Stomach (tissue), 9 donors: ENCODE data around the gene CAB39L. TPM values are rescaled to one million over a fixed set of nuclear protein-coding genes. Genes with fewer than 3 reads are reported as not detected.

Experiments used
- DNase-seq, 2 donors: peaks; one replicate each; pipeline versions ENCODE4 v3.0.0 to v3.0.0-alpha.2; 2013 to 2019
- H3K27ac ChIP-seq, 5 donors: fragments of 200-600 bp in 4 of 5; sonication (generic) in 4 of 5; one replicate each; pipeline ENCODE4 v1.5.1; 2013 to 2019; ENCODE audit warnings: mild to moderate bottlenecking in 1 of 5, moderate library complexity in 1 of 5
- H3K27me3 ChIP-seq, 3 donors: fragments of 200-600 bp; sonication (generic); one replicate each; pipeline ENCODE4 v1.5.1; 2017 to 2019; ENCODE audit warnings: mixed run types in 1 of 3
- H3K36me3 ChIP-seq, 4 donors: fragments of 200-600 bp; sonication (generic); 1 replicate in 3 of 4; 2 replicates in 1 of 4; pipeline ENCODE4 v1.5.1; 2016 to 2019
- H3K4me1 ChIP-seq, 4 donors: fragments of 200-600 bp; sonication (generic); one replicate each; pipeline ENCODE4 v1.5.1; 2016 to 2019
- H3K4me3 ChIP-seq, 4 donors: fragments of 200-600 bp; sonication (generic) in 3 of 4; one replicate each; pipeline ENCODE4 v1.5.1; 2016 to 2019; ENCODE audit warnings: mild to moderate bottlenecking in 1 of 4
- H3K9me3 ChIP-seq, 4 donors: fragments of 200-600 bp; sonication (generic); one replicate each; pipeline ENCODE4 v1.5.1; 2016 to 2019
- EP300 ChIP-seq: sonication (generic); formaldehyde crosslinking; IDR thresholded peaks from one replicate; pipeline ENCODE4 v1.6.1; 2017; ENCODE audit warnings: antibody characterized with exemption
- POLR2A ChIP-seq, 4 donors: fragments of 450-650 bp; IDR thresholded peaks; one replicate each; pipeline ENCODE4 v1.6.1; 2016; ENCODE audit warnings: antibody characterized with exemption in 4 of 4, control low read depth in 2 of 4, mild to moderate bottlenecking in 1 of 4, moderate library complexity in 1 of 4
- POLR2AphosphoS5 ChIP-seq, 3 donors: sonication (generic); formaldehyde crosslinking; IDR thresholded peaks; one replicate each; pipeline ENCODE4 v1.6.1; 2016; ENCODE audit warnings: antibody characterized with exemption in 3 of 3
- WGBS, 5 donors: extraction: QIAGEN DNeasy Blood & Tissue Kit in 3 of 5; methylation state at CpG; one replicate each; pipeline versions ENCODE4 v1.1.5 to v1.1.7; 2013 to 2018; 5-methylcytosine and 5-hydroxymethylcytosine counted together
- intact Hi-C: fragments of 100-400 bp; cut with DNase I; formaldehyde crosslinking; loops from one replicate; pipeline ENCODE4 v1.15.1; 2023; ENCODE audit warnings: low total_unique reads
- polyA plus RNA-seq, 3 donors: library from polyadenylated mRNA; stranded (reverse); fragments of 200-250 nt; gene quantifications; one replicate each; pipeline ENCODE4 v1.2.3, GENCODE V29; 2013
- total RNA-seq, 5 donors: library from RNA; depleted of rRNA; stranded (reverse); fragments of >200 nt; gene quantifications; one replicate each; pipeline versions ENCODE4 v1.1.0 to v1.2.3, GENCODE V29; 2014 to 2016
- TF ChIP-seq, protein P1 (sequence below), 7 experiments: fragments of 450-650 bp in 4 of 7; fragments of 200-600 bp in 3 of 7; sonication (generic) in 3 of 7; IDR thresholded peaks; one replicate each; pipeline ENCODE4 v1.5.1; 2016 to 2019; ENCODE audit warnings: antibody characterized with exemption in 7 of 7, control low read depth in 2 of 7, mild to moderate bottlenecking in 1 of 7
- donor health status: healthy with polysubstance abuse.
- donor health status: Bipolar disorder and iron deficiency.
- donor health status: healthy.

Gene CAB39L
- total and polyA plus RNA-seq, 8 donors: 11.4 to 61.6 (median 33.0) TPM

DNA sequence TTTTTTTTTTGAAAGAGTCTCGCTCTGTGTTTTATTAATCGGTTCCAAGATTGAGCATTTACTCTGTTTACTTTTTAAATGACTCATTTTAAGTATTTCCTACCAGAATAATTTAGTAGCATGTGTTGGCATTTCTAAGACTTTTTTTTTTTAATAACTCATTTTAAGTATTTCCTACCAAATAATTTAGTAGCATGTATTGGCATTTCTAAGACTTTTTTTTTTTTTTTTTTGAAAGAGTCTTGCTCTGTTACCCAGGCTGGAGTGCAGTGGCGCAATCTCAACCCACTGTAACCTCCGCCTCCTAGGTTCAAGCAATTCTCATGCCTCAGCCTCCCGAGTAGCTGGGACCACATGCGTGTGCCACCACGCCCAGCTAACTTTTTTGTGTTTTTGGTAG lies 13.4 kb upstream of the CAB39L start:
- peaks cover 4 to 25% (median 10%) of the 10 kb centered on the region in 4 donors for H3K4me1 ChIP-seq
- DNase-seq: no peak
- H3K9me3 ChIP-seq: no peaks in the 10 kb centered on the region
- peaks cover 14 to 18% (median 17%) of the 10 kb centered on the region in 4 donors for H3K36me3 ChIP-seq
- intact Hi-C loops: no loop called here
- WGBS, 5 donors: 75 to 84% (median 79%) methylated on average over 7 of the region's 7 CpGs
- no peaks in the 10 kb centered on the region for H3K27me3 ChIP-seq
- no peak overlapping the region for H3K27ac ChIP-seq
- H3K4me3 ChIP-seq: no peak overlapping the region
- TF ChIP-seq POLR2AphosphoS5 (IDR thresholded peaks at IDR 0.05): no peak
- TF ChIP-seq POLR2A (IDR thresholded peaks at IDR 0.05): no peak

DNA sequence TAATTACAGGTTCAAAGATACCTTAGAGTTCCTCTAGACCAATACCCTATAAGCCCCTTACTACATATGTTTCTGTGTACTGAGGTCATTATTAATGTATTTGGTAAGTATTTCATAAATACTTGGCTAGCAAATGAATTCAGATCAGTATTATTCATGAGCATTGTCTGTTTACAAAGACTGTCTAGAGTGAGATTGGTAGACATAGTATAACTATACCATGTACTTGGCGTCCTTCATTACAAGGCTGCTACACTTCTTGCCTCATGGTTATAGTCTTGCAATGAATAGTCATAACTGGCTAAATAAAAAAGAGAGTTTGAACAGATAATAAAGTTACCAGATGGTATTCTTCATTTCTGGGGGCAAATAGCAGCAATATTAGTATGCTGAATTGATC lies 12.3 kb upstream of the CAB39L start:
- Histone ChIP-seq H3K27me3 (no peaks in the 10 kb centered on the region), H3K4me3 (no peak overlapping the region), H3K9me3 (no peaks in the 10 kb centered on the region), H3K27ac (no peak overlapping the region), H3K4me1 (peaks cover 4 to 25% (median 10%) of the 10 kb centered on the region in 4 donors), H3K36me3 (peaks cover 4 to 8% (median 6%) of the 10 kb centered on the region in 4 donors)
- TF ChIP-seq EP300: no peak
- TF ChIP-seq, protein P1, sequence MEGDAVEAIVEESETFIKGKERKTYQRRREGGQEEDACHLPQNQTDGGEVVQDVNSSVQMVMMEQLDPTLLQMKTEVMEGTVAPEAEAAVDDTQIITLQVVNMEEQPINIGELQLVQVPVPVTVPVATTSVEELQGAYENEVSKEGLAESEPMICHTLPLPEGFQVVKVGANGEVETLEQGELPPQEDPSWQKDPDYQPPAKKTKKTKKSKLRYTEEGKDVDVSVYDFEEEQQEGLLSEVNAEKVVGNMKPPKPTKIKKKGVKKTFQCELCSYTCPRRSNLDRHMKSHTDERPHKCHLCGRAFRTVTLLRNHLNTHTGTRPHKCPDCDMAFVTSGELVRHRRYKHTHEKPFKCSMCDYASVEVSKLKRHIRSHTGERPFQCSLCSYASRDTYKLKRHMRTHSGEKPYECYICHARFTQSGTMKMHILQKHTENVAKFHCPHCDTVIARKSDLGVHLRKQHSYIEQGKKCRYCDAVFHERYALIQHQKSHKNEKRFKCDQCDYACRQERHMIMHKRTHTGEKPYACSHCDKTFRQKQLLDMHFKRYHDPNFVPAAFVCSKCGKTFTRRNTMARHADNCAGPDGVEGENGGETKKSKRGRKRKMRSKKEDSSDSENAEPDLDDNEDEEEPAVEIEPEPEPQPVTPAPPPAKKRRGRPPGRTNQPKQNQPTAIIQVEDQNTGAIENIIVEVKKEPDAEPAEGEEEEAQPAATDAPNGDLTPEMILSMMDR (IDR thresholded peaks at IDR 0.05): no peak
- no peak for TF ChIP-seq POLR2AphosphoS5 (IDR thresholded peaks at IDR 0.05)
- no peak for TF ChIP-seq POLR2A (IDR thresholded peaks at IDR 0.05)
- intact Hi-C loops: no loop called here
- no peak for DNase-seq
- 93 to 100% (median 95%) methylated on average over 1 of the region's 1 CpG for WGBS, 5 donors

DNA sequence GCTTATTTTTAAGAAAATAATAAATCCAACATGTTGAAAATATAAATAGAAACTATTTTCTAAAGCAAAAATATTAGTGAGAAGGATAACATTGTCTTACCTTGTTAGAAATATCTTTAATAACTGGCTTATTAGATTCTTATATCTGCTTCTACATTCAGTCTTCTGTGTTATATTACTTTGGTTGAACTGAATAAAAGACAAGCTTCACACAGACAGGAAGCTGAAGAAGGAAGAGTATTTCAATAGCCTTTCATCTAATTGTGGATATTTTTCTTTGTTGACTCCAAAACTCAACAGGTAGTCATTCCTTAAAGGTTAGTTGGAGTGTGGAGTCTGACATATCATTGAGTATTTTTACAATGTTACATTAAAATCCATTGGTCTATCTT lies 11.1 kb upstream of the CAB39L start:
- no peaks in the 10 kb centered on the region for H3K9me3 ChIP-seq
- H3K4me1 ChIP-seq: peaks cover 4 to 25% (median 10%) of the 10 kb centered on the region in 4 donors
- no peak for TF ChIP-seq POLR2A (IDR thresholded peaks at IDR 0.05)
- no peak for TF ChIP-seq EP300
- no peak for TF ChIP-seq POLR2AphosphoS5 (IDR thresholded peaks at IDR 0.05)
- TF ChIP-seq, protein P1 (IDR thresholded peaks at IDR 0.05): no peak
- no peak overlapping the region for H3K27ac ChIP-seq
- no peaks in the 10 kb centered on the region for H3K27me3 ChIP-seq
- no peaks in the 10 kb centered on the region for H3K36me3 ChIP-seq
- intact Hi-C loops: no loop called here
- DNase-seq: no peak
- no peak overlapping the region for H3K4me3 ChIP-seq

DNA sequence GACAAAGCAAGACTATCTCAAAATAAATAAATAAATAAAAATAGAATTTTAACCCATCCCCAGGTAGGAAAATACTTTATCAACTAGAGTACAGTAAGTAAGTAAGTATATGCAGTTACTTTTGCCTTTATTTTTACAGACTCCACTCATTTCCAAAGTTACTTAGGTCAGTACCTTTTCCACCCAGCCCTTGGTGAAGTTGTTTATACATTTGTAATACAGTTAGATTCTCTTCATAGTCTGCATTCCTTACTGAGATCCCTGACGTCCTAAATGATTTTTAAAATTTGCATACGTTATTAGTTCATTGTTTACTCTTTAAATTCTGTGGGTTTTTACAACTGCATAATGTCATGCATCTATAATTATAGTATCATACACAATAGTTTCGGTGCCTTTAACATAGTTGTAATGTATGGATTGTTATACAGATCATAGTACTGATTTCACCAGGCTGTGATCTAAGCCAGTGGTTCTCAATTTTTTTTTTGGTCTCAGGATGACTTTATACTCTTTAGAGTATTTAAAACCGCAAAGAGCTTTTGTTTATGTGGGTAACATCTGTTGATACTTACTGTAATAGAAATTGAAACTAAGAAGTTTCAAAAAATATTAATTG lies 10.6 kb upstream of the CAB39L start:
- 62 to 70% (median 65%) methylated on average over 4 of the region's 4 CpGs for WGBS, 5 donors
- Histone ChIP-seq H3K36me3 (no peaks in the 10 kb centered on the region), H3K4me1 (peaks cover 4 to 25% (median 10%) of the 10 kb centered on the region in 4 donors), H3K9me3 (no peaks in the 10 kb centered on the region), H3K27ac (no peak overlapping the region), H3K4me3 (no peak overlapping the region), H3K27me3 (no peaks in the 10 kb centered on the region)
- DNase-seq: no peak
- intact Hi-C loops: no loop called here
- TF ChIP-seq POLR2AphosphoS5 (IDR thresholded peaks at IDR 0.05) (no peak), POLR2A (IDR thresholded peaks at IDR 0.05) (no peak), EP300 (no peak)
- TF ChIP-seq, protein P1 (IDR thresholded peaks at IDR 0.05): no peak

DNA sequence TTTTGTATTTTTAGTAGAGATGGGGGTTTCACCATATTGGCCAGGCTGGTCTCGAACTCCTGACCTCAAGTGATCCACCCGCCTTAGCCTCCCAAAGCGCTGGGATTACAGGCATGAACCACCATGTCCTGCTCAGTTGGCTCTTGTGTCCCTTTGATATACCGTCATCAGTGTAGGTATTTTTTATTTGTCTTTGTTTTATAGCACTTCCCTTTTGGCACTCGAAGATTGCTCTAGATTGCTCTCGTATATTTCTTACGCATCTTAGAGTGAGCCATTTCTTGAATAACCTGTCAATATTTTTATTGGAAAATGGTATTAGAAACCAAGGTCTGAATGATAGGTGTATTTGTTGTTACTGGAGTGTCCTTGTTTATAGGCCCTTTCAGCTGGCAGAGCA lies 9.6 kb upstream of the CAB39L start:
- TF ChIP-seq EP300 (no peak), POLR2A (IDR thresholded peaks at IDR 0.05) (no peak), POLR2AphosphoS5 (IDR thresholded peaks at IDR 0.05) (no peak)
- TF ChIP-seq, protein P1 (IDR thresholded peaks at IDR 0.05): no peak
- Histone ChIP-seq H3K4me1 (peaks cover 4 to 30% (median 14%) of the 10 kb centered on the region in 4 donors), H3K27ac (no peak overlapping the region), H3K4me3 (no peak overlapping the region), H3K27me3 (no peaks in the 10 kb centered on the region), H3K9me3 (no peaks in the 10 kb centered on the region), H3K36me3 (no peaks in the 10 kb centered on the region)
- DNase-seq: no peak
- intact Hi-C loops: no loop called here
- WGBS, 5 donors: 88 to 100% (median 96%) methylated on average over 7 of the region's 7 CpGs
